Kidney tubule cell (primary cell): Measurements from ENCODE around the gene MAP3K12.
"Not testable (repeated sequence)": the region's sequence is repeated elsewhere in the genome, so short reads cannot be mapped to it uniquely, and the experiment has no call there.

ENCODE experiments used
- DNase-seq: peaks from one replicate; pipeline ENCODE4 v3.0.0-alpha.2; 2018; ENCODE audit warnings: low spot score

MAP3K12 gene

DNA sequence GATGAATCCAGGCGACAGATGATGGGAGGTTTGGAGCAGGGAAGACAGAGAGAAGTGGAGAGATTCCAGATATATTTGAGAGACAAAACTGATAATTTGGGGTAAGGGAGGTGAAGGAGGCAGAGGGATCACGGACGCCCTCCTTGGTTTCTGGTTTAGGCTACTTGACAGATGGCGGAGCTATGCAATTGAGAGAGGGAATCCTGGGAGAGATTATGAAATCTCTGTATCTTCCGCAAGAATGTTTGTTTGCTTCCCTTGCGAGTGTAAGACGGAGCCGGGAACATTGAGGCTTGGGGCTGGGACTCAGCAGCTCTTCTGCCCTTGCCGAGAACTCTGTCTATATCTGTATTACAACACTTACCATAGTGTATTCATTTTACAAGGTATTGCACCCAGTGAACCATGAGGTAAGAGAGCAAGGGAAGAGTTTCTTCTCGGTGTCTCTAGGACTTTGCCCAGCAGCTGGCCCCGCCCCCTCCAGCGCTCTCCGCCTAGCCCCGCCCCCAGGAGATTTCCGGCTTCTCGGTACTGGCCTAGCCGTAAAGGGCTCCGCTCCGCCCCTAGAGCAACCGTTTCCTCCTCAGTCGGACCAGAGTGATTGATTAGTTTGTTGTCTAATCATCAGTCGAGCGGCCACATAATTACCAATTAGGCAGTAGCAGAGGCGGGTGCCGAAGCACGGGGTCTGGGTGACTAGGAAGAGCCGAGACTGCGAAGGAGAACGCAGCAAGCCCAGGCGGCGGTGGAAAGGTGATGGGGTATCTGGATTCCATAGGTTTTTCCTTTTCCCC lies 58.0 kb downstream of the MAP3K12 start, which contains the start of gene PRR13:
PRR13 (plus strand) TSS at position 695 of the 794 bp plus-strand sequence. CDS start 981 bp downstream, outside the sequence.
- peak; percentile 100 for DNase-seq

- DNase-seq: not testable (repeated sequence)
Measured at GRCh38 chr12:53439582-53439981, 59.7 kb downstream of the MAP3K12 start.

- DNase-seq: not testable (repeated sequence)
Measured at GRCh38 chr12:53435326-53435725, 63.9 kb downstream of the MAP3K12 start.

DNA sequence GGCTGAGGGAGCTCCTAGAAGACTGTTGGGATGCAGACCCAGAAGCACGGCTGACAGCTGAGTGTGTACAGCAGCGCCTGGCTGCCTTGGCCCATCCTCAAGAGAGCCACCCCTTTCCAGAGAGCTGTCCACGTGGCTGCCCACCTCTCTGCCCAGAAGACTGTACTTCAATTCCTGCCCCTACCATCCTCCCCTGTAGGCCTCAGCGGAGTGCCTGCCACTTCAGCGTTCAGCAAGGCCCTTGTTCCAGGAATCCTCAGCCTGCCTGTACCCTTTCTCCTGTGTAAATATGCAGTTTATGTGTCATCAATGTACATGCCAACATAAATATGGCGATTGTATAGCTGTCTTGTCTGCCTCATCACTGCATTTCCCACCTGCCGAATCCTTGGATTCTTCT lies 68.1 kb downstream of the MAP3K12 start:
- DNase-seq: no peak

DNA sequence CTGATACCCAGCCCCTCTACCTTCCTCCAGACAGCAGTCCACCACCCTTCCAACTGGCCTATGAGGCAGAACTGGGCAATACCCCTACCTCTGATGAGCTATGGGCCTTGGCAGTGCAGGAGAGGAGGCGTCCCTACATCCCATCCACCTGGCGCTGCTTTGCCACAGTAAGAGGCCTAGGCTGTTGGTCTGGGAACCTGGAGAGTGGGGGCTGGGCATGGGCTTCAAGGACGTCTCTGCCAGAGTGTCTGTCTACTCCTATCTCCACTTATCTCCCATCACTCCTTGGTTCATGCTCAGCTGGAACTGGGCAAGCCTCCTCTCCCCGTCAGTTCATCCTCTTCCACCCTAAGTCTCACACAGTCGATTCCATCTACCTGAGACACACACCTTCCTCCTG lies 69.1 kb downstream of the MAP3K12 start:
- no peak for DNase-seq
